HEK293T (cell line): ENCODE data around the gene NPFFR1.

Source experiments
- ARNT ChIP-seq: fragments of 450-650 bp; IDR thresholded peaks from 2 replicates; pipeline ENCODE4 v1.6.1; 2017; ENCODE audit warnings: mild to moderate bottlenecking
- BHLHE40 ChIP-seq: fragments of 450-650 bp; IDR thresholded peaks from 2 replicates; pipeline ENCODE4 v1.6.1; 2016; ENCODE audit warnings: mild to moderate bottlenecking, moderate library complexity, borderline replicate concordance
- CTBP1 ChIP-seq: fragments of 450-650 bp; IDR thresholded peaks from 2 replicates; pipeline ENCODE4 v1.6.1; 2016; ENCODE audit warnings: borderline replicate concordance
- ELF4 ChIP-seq: fragments of 450-650 bp; IDR thresholded peaks from 2 replicates; pipeline ENCODE4 v1.6.1; 2017; ENCODE audit warnings: antibody characterized with exemption
- FOXA1 ChIP-seq: fragments of 450-650 bp; IDR thresholded peaks from 2 replicates; pipeline ENCODE4 v1.6.1; 2016; ENCODE audit warnings: mild to moderate bottlenecking
- FOXK2 ChIP-seq: fragments of 450-650 bp; IDR thresholded peaks from 2 replicates; pipeline ENCODE4 v1.6.1; 2016; ENCODE audit warnings: mild to moderate bottlenecking
- HDGF ChIP-seq: fragments of 450-650 bp; IDR thresholded peaks from 2 replicates; pipeline ENCODE4 v1.6.1; 2017; ENCODE audit warnings: antibody characterized with exemption, borderline replicate concordance
- L3MBTL2 ChIP-seq: fragments of 450-650 bp; conservative IDR thresholded peaks from 2 replicates; pipeline ENCODE4 v1.6.1; 2016; ENCODE audit warnings: mild to moderate bottlenecking
- PKNOX1 ChIP-seq: fragments of 450-650 bp; IDR thresholded peaks from 2 replicates; pipeline ENCODE4 v1.6.1; 2016
- SUZ12 ChIP-seq: fragments of 450-650 bp; IDR thresholded peaks from 2 replicates; pipeline ENCODE4 v1.6.1; 2016; ENCODE audit warnings: mild to moderate bottlenecking

- no peak for TF ChIP-seq HDGF
- TF ChIP-seq ELF4, result no peak
- no peak for TF ChIP-seq PKNOX1
- TF ChIP-seq L3MBTL2, result no peak
- no peak for TF ChIP-seq ARNT
- TF ChIP-seq CTBP1, result no peak
- TF ChIP-seq BHLHE40, result no peak
- TF ChIP-seq FOXA1, result no peak
- no peak for TF ChIP-seq FOXK2
- no peak for TF ChIP-seq SUZ12
Observed at GRCh38 chr10:70303730-70304129, 19.9 kb upstream of the NPFFR1 start.
